SU-DHL-6 (cell line): ENCODE data around the gene TPRX1.
"Not testable (repeated sequence)": the region's sequence is repeated elsewhere in the genome, so short reads cannot be mapped to it uniquely, and the experiment has no call there.

Source experiments
- H2AFZ ChIP-seq: fragments of 200-600 bp; sonication (generic); 2 replicates; pipeline ENCODE4 v1.6.1; 2014; ENCODE audit warnings: low read depth, mild to moderate bottlenecking, moderate library complexity, mixed read lengths, antibody characterized with exemption, low read length; ENCODE audit not compliant: severe bottlenecking
- H3F3A ChIP-seq: fragments of 200-600 bp; shearing (Covaris generic); 2 replicates; pipeline ENCODE4 v1.6.0; 2016; ENCODE audit warnings: antibody characterized with exemption, mild to moderate bottlenecking; ENCODE audit not compliant: insufficient read depth
- H3K27ac ChIP-seq: fragments of 200-600 bp; sonication (generic); 2 replicates; pipeline ENCODE4 v1.5.1; 2016; ENCODE audit warnings: low read depth, mild to moderate bottlenecking, low read length, moderate library complexity, mixed read lengths
- H3K27me3 ChIP-seq: fragments of 200-600 bp; sonication (generic), shearing (Covaris generic); 2 replicates; pipeline ENCODE4 v1.6.0; 2014; ENCODE audit warnings: mild to moderate bottlenecking, low read length
- H3K36me3 ChIP-seq: fragments of 200-600 bp; sonication (generic); 2 replicates; pipeline ENCODE4 v1.6.1; 2014; ENCODE audit warnings: mild to moderate bottlenecking, low read length, mixed read lengths
- H3K4me2 ChIP-seq: fragments of 300-600, 200-600 bp; shearing (Covaris generic), sonication (generic); 2 replicates; pipeline ENCODE4 v1.6.0; 2014; ENCODE audit warnings: low read length, low read depth, mild to moderate bottlenecking; ENCODE audit not compliant: poor library complexity, severe bottlenecking
- H3K4me3 ChIP-seq: fragments of 200-600 bp; sonication (generic); 2 replicates; pipeline ENCODE4 v1.5.1; 2014; ENCODE audit warnings: antibody characterized with exemption, low read length, mild to moderate bottlenecking, mixed read lengths; ENCODE audit not compliant: insufficient read depth, poor library complexity, severe bottlenecking
- H3K79me2 ChIP-seq: fragments of 200-600 bp; sonication (generic); 2 replicates; pipeline ENCODE4 v1.6.1; 2014; ENCODE audit warnings: mild to moderate bottlenecking, low read length, moderate library complexity; ENCODE audit not compliant: insufficient read depth
- H3K9ac ChIP-seq: fragments of 200-600 bp; sonication (generic); 2 replicates; pipeline ENCODE4 v1.7.0; 2014; ENCODE audit warnings: mild to moderate bottlenecking, low read length
- H3K9me2 ChIP-seq: fragments of 200-600 bp; sonication (generic); replicated peaks from 2 replicates; pipeline ENCODE4 v1.6.1; 2014; ENCODE audit warnings: low read length; ENCODE audit not compliant: insufficient read depth
- H3K9me3 ChIP-seq: fragments of 200-600 bp; sonication (generic); 2 replicates; pipeline ENCODE4 v1.6.1; 2014; ENCODE audit warnings: low read length, mixed read lengths; ENCODE audit not compliant: insufficient read depth
- H4K20me1 ChIP-seq: fragments of 200-600 bp; sonication (generic); 2 replicates; pipeline ENCODE4 v1.6.1; 2014; ENCODE audit warnings: low read depth, mild to moderate bottlenecking, antibody characterized with exemption, low read length, moderate library complexity, mixed read lengths
- CTCF ChIP-seq: fragments of 200-600 bp; sonication (generic); IDR thresholded peaks from one replicate; pipeline ENCODE4 v1.5.1; 2017; ENCODE audit warnings: antibody characterized with exemption, mild to moderate bottlenecking, low read length, moderate library complexity; ENCODE audit not compliant: insufficient read depth, poor library complexity, severe bottlenecking
- EZH2phosphoT487 ChIP-seq: fragments of 200-600 bp; sonication (generic), shearing (Covaris generic); conservative IDR thresholded peaks from 2 replicates; pipeline ENCODE4 v1.6.1; 2018; ENCODE audit warnings: mild to moderate bottlenecking, antibody characterized with exemption, low read length, moderate library complexity, mixed read lengths

TPRX1 gene

GRCh38 chr19:47787307-47787706, 17.0 kb downstream of the TPRX1 start:
- not testable (repeated sequence) for H3K27ac ChIP-seq, H3K79me2 ChIP-seq, H3K4me3 ChIP-seq, H3K36me3 ChIP-seq, H3F3A ChIP-seq, H3K27me3 ChIP-seq, H3K4me2 ChIP-seq, H3K9me3 ChIP-seq, H3K9ac ChIP-seq, H2AFZ ChIP-seq, H4K20me1 ChIP-seq, H3K9me2 ChIP-seq

- Histone ChIP-seq H4K20me1 (no peaks in the 10 kb centered on the region), H3K4me2 (no peak overlapping the region), H3K4me3 (no peak overlapping the region), H2AFZ (no peak overlapping the region), H3K27ac (no peak overlapping the region), H3K36me3 (no peaks in the 10 kb centered on the region), H3K27me3 (no peaks in the 10 kb centered on the region), H3K79me2 (no peaks in the 10 kb centered on the region), H3K9me3 (no peaks in the 10 kb centered on the region), H3F3A (no peaks in the 10 kb centered on the region), H3K9me2 (no peaks in the 10 kb centered on the region), H3K9ac (no peak overlapping the region)
- TF ChIP-seq CTCF = no peak
Observed at GRCh38 chr19:47786566-47786965, 17.8 kb downstream of the TPRX1 start.

- H3K27ac ChIP-seq = no peak overlapping the region
- no peak overlapping the region for H3K4me2 ChIP-seq
- TF ChIP-seq EZH2phosphoT487 (no peak), CTCF (no peak)
Observed at GRCh38 chr19:47781590-47782262, 22.6 kb downstream of the TPRX1 start.

GRCh38 chr19:47780215-47780551, 24.2 kb downstream of the TPRX1 start:
- H3K4me2 ChIP-seq = no peak overlapping the region
- H3K9ac ChIP-seq = no peak overlapping the region
- H2AFZ ChIP-seq = no peak overlapping the region
- no peaks in the 10 kb centered on the region for H3K9me2 ChIP-seq
- no peaks in the 10 kb centered on the region for H3K36me3 ChIP-seq
- H3K27ac ChIP-seq = no peak overlapping the region
- no peaks in the 10 kb centered on the region for H3K79me2 ChIP-seq
- no peaks in the 10 kb centered on the region for H4K20me1 ChIP-seq
- no peaks in the 10 kb centered on the region for H3F3A ChIP-seq
- no peak overlapping the region for H3K4me3 ChIP-seq
- TF ChIP-seq EZH2phosphoT487 (no peak), CTCF (no peak)
- no peaks in the 10 kb centered on the region for H3K27me3 ChIP-seq
- H3K9me3 ChIP-seq = no peaks in the 10 kb centered on the region

More at GRCh38 chr19:47781590-47782262, 22.6 kb downstream of the TPRX1 start:
- Histone ChIP-seq H3K9me2 (no peaks in the 10 kb centered on the region), H3K36me3 (no peaks in the 10 kb centered on the region), H2AFZ (no peak overlapping the region), H3K9ac (no peak overlapping the region), H4K20me1 (no peaks in the 10 kb centered on the region), H3K9me3 (no peaks in the 10 kb centered on the region), H3K79me2 (no peaks in the 10 kb centered on the region), H3K4me3 (no peak overlapping the region), H3K27me3 (no peaks in the 10 kb centered on the region), H3F3A (no peaks in the 10 kb centered on the region)
